AG10803 (cell line): ENCODE measurements around the gene GLOD4.
"Not testable (repeated sequence)": the region's sequence is repeated elsewhere in the genome, so short reads cannot be mapped to it uniquely, and the experiment has no call there.

ENCODE experiments used
- DNase-seq: peaks from one replicate; pipeline ENCODE4 v3.0.0; 2010; ENCODE audit warnings: low read depth
- H3K4me3 ChIP-seq: 2 replicates; pipeline ENCODE4 v1.5.1; 2011; ENCODE audit warnings: mild to moderate bottlenecking, low read length, control low read depth
- CTCF ChIP-seq: conservative IDR thresholded peaks from 2 replicates; pipeline ENCODE4 v1.5.1; 2011; ENCODE audit warnings: mild to moderate bottlenecking, low read length, control low read depth, inconsistent platforms

The GLOD4 gene

GRCh38 chr17:788551-788950, 6.5 kb upstream of the GLOD4 start:
- no peak for DNase-seq
- no peak overlapping the region for H3K4me3 ChIP-seq
- TF ChIP-seq CTCF, result no peak

- no peak overlapping the region for H3K4me3 ChIP-seq
- no peak for TF ChIP-seq CTCF
- no peak for DNase-seq
These were observed 5.7 kb upstream of the GLOD4 start for GRCh38 chr17:787641-788221.

- DNase-seq, H3K4me3 ChIP-seq: not testable (repeated sequence)
These were observed 3.8 kb upstream of the GLOD4 start for GRCh38 chr17:785901-786300.

- DNase-seq, result no peak
- H3K4me3 ChIP-seq, result no peak overlapping the region
- TF ChIP-seq CTCF, result no peak
These were observed 2.1 kb upstream of the GLOD4 start for GRCh38 chr17:784143-784542.

GRCh38 chr17:778096-778495, 4.0 kb downstream of the GLOD4 start:
- no peak for TF ChIP-seq CTCF

GRCh38 chr17:774313-774584, 7.8 kb downstream of the GLOD4 start:
- no peak for TF ChIP-seq CTCF
- DNase-seq, result no peak

More at GRCh38 chr17:778096-778495, 4.0 kb downstream of the GLOD4 start:
- H3K4me3 ChIP-seq, result no peak overlapping the region
- DNase-seq, result no peak

GRCh38 chr17:773467-774312, 8.4 kb downstream of the GLOD4 start:
- TF ChIP-seq CTCF, result no peak
- no peak for DNase-seq
- H3K4me3 ChIP-seq, result no peak overlapping the region

More at GRCh38 chr17:774313-774584, 7.8 kb downstream of the GLOD4 start:
- no peak overlapping the region for H3K4me3 ChIP-seq
